VCaP (cell line): ENCODE data around the gene FBXO8.

ENCODE experiments used
- H3K27ac ChIP-seq: fragments of 450-650 bp; 2 replicates; pipeline ENCODE4 v1.5.1; 2017
- TF ChIP-seq, protein P1 (sequence below): fragments of 450-650 bp; conservative IDR thresholded peaks from 2 replicates; pipeline ENCODE4 v1.5.1; 2017; ENCODE audit warnings: mild to moderate bottlenecking, moderate library complexity

FBXO8 gene

DNA sequence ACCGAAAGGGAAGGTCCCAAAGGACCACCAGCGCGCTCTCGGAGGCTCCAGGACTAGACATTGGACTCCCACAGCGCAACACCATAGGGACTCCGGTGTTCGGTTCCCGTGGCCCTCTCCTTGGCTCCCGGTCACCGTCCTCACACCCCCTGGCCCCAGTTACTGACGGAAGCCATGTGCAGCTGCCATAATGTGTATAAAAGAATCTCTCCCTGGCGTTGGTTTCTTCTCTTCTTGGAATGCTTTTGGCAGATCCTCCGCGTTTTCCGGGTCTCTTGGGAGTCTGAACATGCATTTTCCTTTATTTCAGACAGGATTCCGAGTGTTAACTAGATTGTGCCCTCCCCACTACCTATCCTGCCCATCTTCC lies 69.8 kb downstream of the FBXO8 start:
- TF ChIP-seq, protein P1, sequence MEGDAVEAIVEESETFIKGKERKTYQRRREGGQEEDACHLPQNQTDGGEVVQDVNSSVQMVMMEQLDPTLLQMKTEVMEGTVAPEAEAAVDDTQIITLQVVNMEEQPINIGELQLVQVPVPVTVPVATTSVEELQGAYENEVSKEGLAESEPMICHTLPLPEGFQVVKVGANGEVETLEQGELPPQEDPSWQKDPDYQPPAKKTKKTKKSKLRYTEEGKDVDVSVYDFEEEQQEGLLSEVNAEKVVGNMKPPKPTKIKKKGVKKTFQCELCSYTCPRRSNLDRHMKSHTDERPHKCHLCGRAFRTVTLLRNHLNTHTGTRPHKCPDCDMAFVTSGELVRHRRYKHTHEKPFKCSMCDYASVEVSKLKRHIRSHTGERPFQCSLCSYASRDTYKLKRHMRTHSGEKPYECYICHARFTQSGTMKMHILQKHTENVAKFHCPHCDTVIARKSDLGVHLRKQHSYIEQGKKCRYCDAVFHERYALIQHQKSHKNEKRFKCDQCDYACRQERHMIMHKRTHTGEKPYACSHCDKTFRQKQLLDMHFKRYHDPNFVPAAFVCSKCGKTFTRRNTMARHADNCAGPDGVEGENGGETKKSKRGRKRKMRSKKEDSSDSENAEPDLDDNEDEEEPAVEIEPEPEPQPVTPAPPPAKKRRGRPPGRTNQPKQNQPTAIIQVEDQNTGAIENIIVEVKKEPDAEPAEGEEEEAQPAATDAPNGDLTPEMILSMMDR: no peak
- H3K27ac ChIP-seq: no peak overlapping the region

DNA sequence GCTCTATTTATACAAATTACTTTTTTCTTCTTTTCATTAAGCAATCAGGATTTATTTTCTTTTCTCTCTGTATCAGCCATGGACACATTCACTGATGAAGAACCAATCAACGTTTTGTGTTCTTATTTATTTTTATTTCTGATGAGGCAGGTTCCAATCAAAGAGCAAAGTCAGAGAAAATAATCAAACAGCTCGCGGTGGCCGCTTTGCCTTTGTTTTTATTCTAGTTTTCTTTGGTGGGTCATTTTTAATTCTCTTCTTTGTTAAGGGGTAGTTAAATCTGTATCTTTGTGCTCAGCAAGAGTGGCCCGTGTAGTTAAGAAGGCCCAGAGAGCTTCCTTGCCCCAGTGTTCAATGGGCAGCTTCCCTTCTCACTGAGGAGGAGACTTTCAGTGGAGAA lies 71.4 kb downstream of the FBXO8 start:
- no peak overlapping the region for H3K27ac ChIP-seq
- TF ChIP-seq, protein P1: no peak

DNA sequence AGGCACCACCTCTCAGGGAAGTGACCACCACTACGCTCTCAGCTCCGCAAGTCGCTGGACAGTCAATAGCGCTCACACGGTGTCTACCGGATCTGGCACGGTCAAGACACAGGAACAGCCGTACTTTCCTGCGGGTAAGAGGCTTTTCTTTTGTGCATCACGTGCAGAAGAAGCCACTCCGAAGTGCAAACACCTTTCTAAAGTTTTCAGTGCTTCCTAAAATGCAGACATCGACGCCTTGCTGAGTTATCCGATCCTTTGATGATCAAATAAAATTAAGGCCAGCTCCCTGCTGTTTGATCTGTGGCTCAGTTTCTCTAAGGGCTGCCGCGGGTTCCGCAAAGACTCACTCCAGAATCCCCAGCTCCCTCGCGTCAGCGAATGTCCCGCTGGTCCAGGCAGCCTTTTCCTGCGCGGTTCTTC lies 71.8 kb downstream of the FBXO8 start:
- TF ChIP-seq, protein P1: no peak
- H3K27ac ChIP-seq: no peak overlapping the region

DNA sequence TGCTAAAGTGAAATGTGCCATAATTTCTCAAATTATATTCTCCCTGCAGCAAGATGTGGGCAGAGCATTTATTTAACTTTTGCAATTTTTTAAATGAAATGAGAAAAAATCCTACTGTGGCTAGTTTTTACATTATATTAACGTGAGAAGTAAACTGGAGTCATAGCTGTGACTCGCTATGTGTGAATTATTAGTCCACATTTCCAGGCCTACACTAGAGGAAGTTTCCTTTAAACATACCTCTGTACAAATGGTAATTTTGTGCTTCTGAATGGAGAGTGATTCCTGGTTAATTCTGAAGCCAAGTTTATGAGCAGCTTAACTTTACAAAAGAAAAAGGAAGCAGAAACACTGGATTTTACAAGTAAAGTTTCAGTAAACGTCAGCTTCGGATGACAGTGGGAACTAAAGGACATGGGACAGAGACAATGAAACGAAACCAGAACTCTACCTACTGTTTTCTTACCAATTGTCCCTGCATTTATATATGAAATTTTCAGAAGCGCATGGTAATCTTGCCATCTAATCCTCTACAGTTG lies 72.4 kb downstream of the FBXO8 start:
- TF ChIP-seq, protein P1: no peak
- H3K27ac ChIP-seq: no peak overlapping the region

DNA sequence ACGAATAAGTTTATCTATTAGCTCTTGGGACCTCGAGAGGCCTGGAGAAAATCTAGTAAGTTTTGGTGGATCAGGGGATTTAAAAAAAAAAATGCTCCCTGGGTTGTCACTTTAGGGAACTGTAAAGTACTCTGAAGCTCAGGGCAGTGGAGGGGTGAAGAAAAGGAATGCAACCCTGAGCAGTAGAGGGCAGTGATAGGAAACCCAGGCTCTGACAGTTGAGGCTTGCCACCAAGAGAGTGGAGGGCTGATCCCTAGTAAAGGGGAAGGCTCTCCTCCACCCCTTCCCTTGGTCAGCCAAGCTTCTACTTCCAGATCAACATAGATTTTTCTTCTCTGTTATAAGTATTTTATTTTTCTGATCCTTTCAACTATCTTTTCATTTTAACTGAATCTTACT lies 73.1 kb downstream of the FBXO8 start:
- H3K27ac ChIP-seq: no peak overlapping the region
- TF ChIP-seq, protein P1: no peak

DNA sequence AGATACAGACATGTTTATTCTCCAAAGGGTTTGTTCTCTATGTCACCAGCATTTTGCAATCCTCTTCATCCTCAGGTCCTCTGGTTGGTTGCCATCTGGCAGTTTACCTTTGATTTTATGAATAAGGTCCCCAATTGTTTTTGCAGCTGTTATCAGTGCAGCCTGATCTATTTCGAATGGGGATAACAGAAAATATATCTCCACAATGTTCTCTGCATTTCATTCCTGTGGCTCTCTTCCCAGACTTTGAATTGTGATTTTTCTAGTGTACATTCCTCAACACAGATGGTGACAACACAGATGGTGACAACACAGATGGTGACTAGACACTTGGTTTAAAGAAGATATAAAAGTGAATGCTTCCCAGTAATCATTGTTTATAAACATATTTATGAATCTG lies 74.1 kb downstream of the FBXO8 start:
- no peak overlapping the region for H3K27ac ChIP-seq
- TF ChIP-seq, protein P1: no peak

DNA sequence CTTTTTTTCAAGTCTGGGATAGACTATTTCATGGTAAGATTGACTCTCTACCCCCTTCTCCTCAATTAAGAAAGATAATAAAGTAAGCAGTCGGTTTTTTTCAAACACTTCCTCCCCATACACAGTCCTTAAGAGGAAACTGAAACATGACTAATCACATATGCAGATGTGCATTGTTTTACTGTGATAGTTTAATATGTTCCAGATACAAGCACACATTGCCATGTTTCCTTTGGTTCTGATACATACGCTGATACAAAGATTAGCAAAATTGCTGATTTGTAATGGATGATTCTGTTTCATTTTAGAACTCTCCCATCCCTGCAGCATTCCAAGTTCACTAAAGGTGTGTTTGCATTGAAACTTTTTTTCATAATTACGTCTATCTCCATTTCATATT lies 76.1 kb downstream of the FBXO8 start:
- no peak overlapping the region for H3K27ac ChIP-seq
- TF ChIP-seq, protein P1: no peak
